Activated effector memory CD4-positive, alpha-beta T cell treated with anti-CD3 and anti-CD28 coated beads, Interleukin-2, amount 50 U/mL, for 16 hours (primary cell): Measurements from ENCODE around the gene GMDS.

Source experiments
- DNase-seq: peaks from one replicate; pipeline ENCODE4 v3.0.0-alpha.2; 2020

The GMDS gene

GRCh38 chr6:1607516-1608221 lies 637.7 kb downstream of the GMDS start:
- no peak for DNase-seq

GRCh38 chr6:1606780-1607515 lies 638.5 kb downstream of the GMDS start:
- DNase-seq, result peak; percentile 45

GRCh38 chr6:1605893-1606779 lies 639.3 kb downstream of the GMDS start:
- peak; percentile 62 for DNase-seq

- DNase-seq, result peak; percentile 66
Observed at GRCh38 chr6:1605004-1605892, 640.2 kb downstream of the GMDS start.

- peak; percentile 87 for DNase-seq
Observed at GRCh38 chr6:1604158-1605003, 641.0 kb downstream of the GMDS start.

- peak; percentile 52 for DNase-seq
Observed at GRCh38 chr6:1603708-1604107, 641.7 kb downstream of the GMDS start.

GRCh38 chr6:1602049-1602713 lies 643.2 kb downstream of the GMDS start:
- no peak for DNase-seq

GRCh38 chr6:1601158-1602048 lies 644.0 kb downstream of the GMDS start:
- no peak for DNase-seq

- no peak for DNase-seq
Observed at GRCh38 chr6:1600764-1601157, 644.6 kb downstream of the GMDS start.

- no peak for DNase-seq
Observed at GRCh38 chr6:1600063-1600763, 645.2 kb downstream of the GMDS start.

GRCh38 chr6:1599469-1599868 lies 645.9 kb downstream of the GMDS start:
- DNase-seq, result no peak

- no peak for DNase-seq
Observed at GRCh38 chr6:1598886-1599285, 646.5 kb downstream of the GMDS start.

GRCh38 chr6:1598433-1598832 lies 647.0 kb downstream of the GMDS start:
- no peak for DNase-seq

- no peak for DNase-seq
Observed at GRCh38 chr6:1597924-1598323, 647.5 kb downstream of the GMDS start.

GRCh38 chr6:1597121-1597744 lies 648.2 kb downstream of the GMDS start:
- DNase-seq, result no peak

GRCh38 chr6:1596088-1596852 lies 649.1 kb downstream of the GMDS start:
- DNase-seq, result peak; percentile 87

- peak; percentile 56 for DNase-seq
Observed at GRCh38 chr6:1595271-1596087, 649.9 kb downstream of the GMDS start.
